ENCODE measurements around the gene AFF1. TPM values are rescaled to one million over a fixed set of nuclear protein-coding genes. Genes with fewer than 3 reads are reported as not detected.

Gene AFF1
- total RNA-seq, 1 donor from 2014 or later: 58.2 TPM

DNA sequence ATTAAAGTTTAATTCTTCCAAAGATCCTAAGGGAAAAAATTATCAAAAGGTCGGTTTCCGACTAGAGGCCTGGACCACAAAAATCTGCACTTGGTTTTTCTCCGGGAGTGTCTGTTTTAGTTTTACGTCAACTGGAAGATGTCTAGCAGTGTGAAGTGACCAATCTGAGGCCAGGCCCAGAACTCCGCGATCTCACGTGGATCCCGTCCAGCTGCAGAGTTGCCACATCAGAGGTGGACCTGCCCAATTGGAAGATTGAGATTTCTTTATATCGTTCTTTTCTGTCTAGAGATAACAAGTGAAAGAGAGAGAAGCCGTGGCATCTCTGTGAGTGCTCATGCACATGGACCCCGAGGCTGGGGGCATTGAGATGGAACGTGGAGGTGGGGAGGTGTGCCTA, 115.8 kb downstream of the AFF1 start:
- Mint-ChIP-seq H3K36me3 (ENCODE audit: low read depth, unreplicated experiment) (peaks cover 16% of the 10 kb centered on the region), H3K4me3 (ENCODE audit: unreplicated experiment) (no peak overlapping the region), H3K27me3 (ENCODE audit: low read depth, unreplicated experiment) (no peaks in the 10 kb centered on the region), H3K9me3 (ENCODE audit: unreplicated experiment) (no peaks in the 10 kb centered on the region), H3K27ac (ENCODE audit: unreplicated experiment) (no peak overlapping the region), H3K4me1 (ENCODE audit: low read depth, unreplicated experiment) (peaks cover 16% of the 10 kb centered on the region)
- TF ChIP-seq, protein P1, sequence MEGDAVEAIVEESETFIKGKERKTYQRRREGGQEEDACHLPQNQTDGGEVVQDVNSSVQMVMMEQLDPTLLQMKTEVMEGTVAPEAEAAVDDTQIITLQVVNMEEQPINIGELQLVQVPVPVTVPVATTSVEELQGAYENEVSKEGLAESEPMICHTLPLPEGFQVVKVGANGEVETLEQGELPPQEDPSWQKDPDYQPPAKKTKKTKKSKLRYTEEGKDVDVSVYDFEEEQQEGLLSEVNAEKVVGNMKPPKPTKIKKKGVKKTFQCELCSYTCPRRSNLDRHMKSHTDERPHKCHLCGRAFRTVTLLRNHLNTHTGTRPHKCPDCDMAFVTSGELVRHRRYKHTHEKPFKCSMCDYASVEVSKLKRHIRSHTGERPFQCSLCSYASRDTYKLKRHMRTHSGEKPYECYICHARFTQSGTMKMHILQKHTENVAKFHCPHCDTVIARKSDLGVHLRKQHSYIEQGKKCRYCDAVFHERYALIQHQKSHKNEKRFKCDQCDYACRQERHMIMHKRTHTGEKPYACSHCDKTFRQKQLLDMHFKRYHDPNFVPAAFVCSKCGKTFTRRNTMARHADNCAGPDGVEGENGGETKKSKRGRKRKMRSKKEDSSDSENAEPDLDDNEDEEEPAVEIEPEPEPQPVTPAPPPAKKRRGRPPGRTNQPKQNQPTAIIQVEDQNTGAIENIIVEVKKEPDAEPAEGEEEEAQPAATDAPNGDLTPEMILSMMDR (IDR thresholded peaks at IDR 0.05; ENCODE audit: insufficient read depth, low read depth, low read length): no peak
- no peak for TF ChIP-seq EZH2 (IDR thresholded peaks at IDR 0.05; ENCODE audit: insufficient read depth, low read length)
- Histone ChIP-seq H3K4me1 (ENCODE audit: insufficient read depth, low read length) (no peaks in the 10 kb centered on the region), H3K27me3 (ENCODE audit: insufficient read depth, low read length) (no peaks in the 10 kb centered on the region), H3K9ac (ENCODE audit: low read length) (no peak overlapping the region), H4K20me1 (ENCODE audit: insufficient read depth, low read length) (peaks cover 37% of the 10 kb centered on the region), H3K79me2 (ENCODE audit: insufficient read depth, low read length) (peaks cover 5% of the 10 kb centered on the region), H3K4me2 (ENCODE audit: low read length) (no peak overlapping the region), H3K27ac (ENCODE audit: low read depth, low read length) (no peak overlapping the region), H2AFZ (ENCODE audit: low read depth, low read length) (no peak overlapping the region), H3K4me3 (ENCODE audit: insufficient read depth, low read depth, low read length) (no peak overlapping the region), H3K9me3 (ENCODE audit: insufficient read depth, low read depth, low read length) (no peaks in the 10 kb centered on the region), H3K36me3 (ENCODE audit: insufficient read depth, low read length) (no peaks in the 10 kb centered on the region)
- FAIRE-seq (no peak), DNase-seq (ENCODE audit: low read depth) (no peak)

DNA sequence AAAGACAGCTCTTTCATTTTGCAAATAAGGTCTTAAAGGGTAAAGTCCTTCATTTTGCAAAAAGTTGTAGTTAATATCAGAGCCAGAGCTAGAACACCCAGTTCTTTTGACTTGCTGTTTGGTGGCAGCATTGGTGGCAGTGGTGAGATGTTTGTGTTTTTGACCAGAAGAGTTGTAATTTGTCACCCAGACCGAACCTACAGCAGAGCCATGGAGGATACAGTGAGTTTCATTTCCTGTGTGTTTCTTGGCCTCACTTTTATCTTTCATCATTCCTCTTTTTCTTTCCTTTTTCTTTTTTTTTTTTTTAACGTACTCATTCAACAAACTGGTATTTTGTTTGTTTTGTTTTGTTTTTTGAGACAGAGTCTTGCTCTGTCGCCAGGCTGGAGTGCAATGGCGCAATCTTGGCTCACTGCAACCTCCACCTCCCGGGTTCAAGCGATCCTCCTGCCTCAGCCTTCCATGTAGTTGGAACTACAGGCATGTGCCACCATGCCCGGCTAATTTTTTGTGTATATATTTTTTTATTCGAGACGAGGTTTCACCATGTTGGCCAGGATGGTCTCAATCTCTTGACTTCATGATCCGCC, 116.4 kb downstream of the AFF1 start:
- no peaks in the 10 kb centered on the region for H3K9me3 Mint-ChIP-seq (ENCODE audit: unreplicated experiment)
- no peak for DNase-seq (ENCODE audit: low read depth)

DNA sequence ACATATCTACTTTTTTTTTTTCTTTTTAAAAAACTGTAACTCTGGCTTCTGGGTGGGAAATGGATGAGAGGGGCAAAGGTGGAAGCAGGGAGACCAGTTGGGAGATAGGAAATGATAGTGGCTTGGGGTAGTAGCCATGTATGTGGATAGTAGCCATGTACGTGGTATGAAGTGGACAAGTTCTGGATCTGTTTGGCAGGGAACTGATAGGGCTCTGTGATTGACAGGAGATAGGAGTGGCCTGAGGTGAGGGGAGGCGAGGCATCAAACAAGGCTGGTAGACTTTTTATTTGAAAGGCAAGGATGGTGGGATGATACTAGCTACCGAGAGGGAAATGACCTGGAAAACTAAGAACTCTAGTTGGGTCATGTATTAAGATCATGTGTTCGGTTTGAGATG, 117.8 kb downstream of the AFF1 start:
- H3K9me3 ChIP-seq (ENCODE audit: insufficient read depth, low read depth, low read length): no peaks in the 10 kb centered on the region
- no peak overlapping the region for H3K4me2 ChIP-seq (ENCODE audit: low read length)
- no peaks in the 10 kb centered on the region for H3K36me3 ChIP-seq (ENCODE audit: insufficient read depth, low read length)
- Mint-ChIP-seq H3K27ac (ENCODE audit: unreplicated experiment) (no peak overlapping the region), H3K4me3 (ENCODE audit: unreplicated experiment) (no peak overlapping the region), H3K36me3 (ENCODE audit: low read depth, unreplicated experiment) (peaks cover 11% of the 10 kb centered on the region), H3K4me1 (ENCODE audit: low read depth, unreplicated experiment) (peaks cover 22% of the 10 kb centered on the region), H3K27me3 (ENCODE audit: low read depth, unreplicated experiment) (no peaks in the 10 kb centered on the region), H3K9me3 (ENCODE audit: unreplicated experiment) (no peaks in the 10 kb centered on the region)
- DNase-seq (ENCODE audit: low read depth): no peak
- FAIRE-seq: no peak
- H3K4me3 ChIP-seq (ENCODE audit: insufficient read depth, low read depth, low read length): no peak overlapping the region
- TF ChIP-seq, protein P1 (IDR thresholded peaks at IDR 0.05; ENCODE audit: insufficient read depth, low read depth, low read length): no peak
- no peak for TF ChIP-seq EZH2 (IDR thresholded peaks at IDR 0.05; ENCODE audit: insufficient read depth, low read length)
- H3K27ac ChIP-seq (ENCODE audit: low read depth, low read length): no peak overlapping the region
- H3K79me2 ChIP-seq (ENCODE audit: insufficient read depth, low read length): peaks cover 5% of the 10 kb centered on the region
- H3K27me3 ChIP-seq (ENCODE audit: insufficient read depth, low read length): no peaks in the 10 kb centered on the region
- H3K9ac ChIP-seq (ENCODE audit: low read length): no peak overlapping the region
- no peaks in the 10 kb centered on the region for H3K4me1 ChIP-seq (ENCODE audit: insufficient read depth, low read length)
- peaks cover 40% of the 10 kb centered on the region for H4K20me1 ChIP-seq (ENCODE audit: insufficient read depth, low read length)
- no peak overlapping the region for H2AFZ ChIP-seq (ENCODE audit: low read depth, low read length)

More for the DNA sequence above, 116.4 kb downstream of the AFF1 start:
- Histone ChIP-seq H3K4me2 (ENCODE audit: low read length) (no peak overlapping the region), H3K4me1 (ENCODE audit: insufficient read depth, low read length) (no peaks in the 10 kb centered on the region), H2AFZ (ENCODE audit: low read depth, low read length) (no peak overlapping the region), H3K9ac (ENCODE audit: low read length) (no peak overlapping the region), H3K4me3 (ENCODE audit: insufficient read depth, low read depth, low read length) (no peak overlapping the region), H3K36me3 (ENCODE audit: insufficient read depth, low read length) (no peaks in the 10 kb centered on the region), H3K27ac (ENCODE audit: low read depth, low read length) (no peak overlapping the region), H3K27me3 (ENCODE audit: insufficient read depth, low read length) (no peaks in the 10 kb centered on the region), H3K79me2 (ENCODE audit: insufficient read depth, low read length) (peaks cover 5% of the 10 kb centered on the region), H4K20me1 (ENCODE audit: insufficient read depth, low read length) (peaks cover 42% of the 10 kb centered on the region), H3K9me3 (ENCODE audit: insufficient read depth, low read depth, low read length) (no peaks in the 10 kb centered on the region)
- no peak overlapping the region for H3K27ac Mint-ChIP-seq (ENCODE audit: unreplicated experiment)
- no peak overlapping the region for H3K4me3 Mint-ChIP-seq (ENCODE audit: unreplicated experiment)
- peaks cover 16% of the 10 kb centered on the region for H3K36me3 Mint-ChIP-seq (ENCODE audit: low read depth, unreplicated experiment)
- peaks cover 16% of the 10 kb centered on the region for H3K4me1 Mint-ChIP-seq (ENCODE audit: low read depth, unreplicated experiment)
- FAIRE-seq: no peak
- TF ChIP-seq, protein P1 (IDR thresholded peaks at IDR 0.05; ENCODE audit: insufficient read depth, low read depth, low read length): no peak
- H3K27me3 Mint-ChIP-seq (ENCODE audit: low read depth, unreplicated experiment): no peaks in the 10 kb centered on the region
